HCT116 (cell line): Measurements from ENCODE around the gene FOXK1. TPM values are rescaled to one million over a fixed set of nuclear protein-coding genes. Genes with fewer than 3 reads are reported as not detected.
A peak's percentile ranks its signal among the peaks of the same experiment; 100 is the strongest.
"Not testable (repeated sequence)": the region's sequence is repeated elsewhere in the genome, so short reads cannot be mapped to it uniquely, and the experiment has no call there.

Source experiments
- ATAC-seq: fragments of 200-7000 bp; cut with Tn5 transposase; 2 replicates; pipeline ENCODE4 v1.9.1; 2020; ENCODE audit warnings: mild to moderate bottlenecking, moderate library complexity
- BruUV-seq: library from RNA; stranded (reverse); fragments of 400-500 nt; replicated peaks from 2 replicates; lab custom pipeline; 2021; lab: Mats Ljungman, UMichigan
- CTCF ChIA-PET: fragments of 300-600 bp; sonication (Branson Sonifier 250); formaldehyde crosslinking; loops from one replicate; lab custom pipeline; 2021; ENCODE audit warnings: antibody characterized with exemption; lab: Charles Lee
- POLR2A ChIA-PET: fragments of 300-600, 350-600 bp; sonication (Branson Sonifier 250); formaldehyde crosslinking; loops from one replicate; lab custom pipeline; 2021; ENCODE audit warnings: antibody characterized with exemption; lab: Charles Lee
- RAD21 ChIA-PET, 2 experiments: fragments of 300-600 bp; sonication (Branson Sonifier 250); formaldehyde crosslinking; loops; one replicate each; lab custom pipeline; 2023; ENCODE audit warnings: low total read pairs in 2 of 2; ENCODE audit not compliant: uncharacterized antibody in 2 of 2, unreplicated experiment in 2 of 2, low non-redundant PET in 1 of 2; lab: Charles Lee
- DNase-seq: peaks from one replicate; pipeline ENCODE4 v3.0.0-alpha.2; 2010; ENCODE audit warnings: low read depth, low spot score
- H2AFZ ChIP-seq: fragments of 200-600 bp; shearing (Covaris generic), sonication (generic); 2 replicates; pipeline ENCODE4 v1.6.1; 2017; ENCODE audit warnings: low read depth, mixed run types, mixed read lengths, antibody characterized with exemption, low read length; ENCODE audit not compliant: poor library complexity, severe bottlenecking
- H3K27ac ChIP-seq: 2 replicates; pipeline ENCODE4 v1.5.1; 2012; ENCODE audit warnings: low read depth, low read length
- H3K27me3 ChIP-seq: fragments of 200-600 bp; sonication (generic); 2 replicates; pipeline ENCODE4 v1.6.1; 2016; ENCODE audit warnings: mixed run types, low read length, mixed read lengths; ENCODE audit not compliant: insufficient read depth
- H3K36me3 ChIP-seq, 2 experiments: fragments of 200-500 bp in 1 of 2; fragments of 200-600 bp in 1 of 2; sonication (Bioruptor generic) in 1 of 2; sonication (generic) in 1 of 2; 2 replicates each; pipeline versions ENCODE4 v1.5.1 to v1.6.1; 2014 to 2016; ENCODE audit warnings: low read length in 2 of 2, inconsistent platforms in 1 of 2, mixed read lengths in 1 of 2, mixed run types in 1 of 2; ENCODE audit not compliant: insufficient read depth in 2 of 2, control insufficient read depth in 1 of 2
- H3K4me1 ChIP-seq, 2 experiments: fragments of 200-600 bp in 1 of 2; sonication (generic) in 1 of 2; 2 replicates each; pipeline versions ENCODE4 v1.5.1 to v1.6.1; 2012 to 2017; ENCODE audit warnings: low read length in 2 of 2, inconsistent platforms in 1 of 2, mild to moderate bottlenecking in 1 of 2, mixed read lengths in 1 of 2, mixed run types in 1 of 2, moderate library complexity in 1 of 2; ENCODE audit not compliant: insufficient read depth in 2 of 2, control insufficient read depth in 1 of 2
- H3K4me2 ChIP-seq: fragments of 200-600 bp; sonication (generic); 2 replicates; pipeline ENCODE4 v1.6.1; 2017; ENCODE audit warnings: mixed run types, low read length, mixed read lengths
- H3K4me3 ChIP-seq, 2 experiments: fragments of 200-600 bp in 1 of 2; sonication (generic) in 1 of 2; replicated peaks in 1 of 2; 2 replicates each; pipeline ENCODE4 v1.5.1; 2011 to 2016; ENCODE audit warnings: low read length in 2 of 2, control low read depth in 1 of 2, low read depth in 1 of 2, mild to moderate bottlenecking in 1 of 2, mixed read lengths in 1 of 2, mixed run types in 1 of 2
- H3K79me2 ChIP-seq: fragments of 200-600 bp; sonication (generic); 2 replicates; pipeline ENCODE4 v1.6.1; 2017; ENCODE audit warnings: mild to moderate bottlenecking, mixed run types, low read length, moderate library complexity, mixed read lengths; ENCODE audit not compliant: insufficient read depth
- H3K9ac ChIP-seq: fragments of 200-600 bp; sonication (generic); 2 replicates; pipeline ENCODE4 v1.6.1; 2016; ENCODE audit warnings: low read length, mixed read lengths
- H3K9me2 ChIP-seq: fragments of 200-600 bp; sonication (generic), shearing (Covaris generic); 2 replicates; pipeline ENCODE4 v1.6.1; 2017; ENCODE audit warnings: mixed run types, mild to moderate bottlenecking, moderate library complexity; ENCODE audit not compliant: insufficient read depth
- H3K9me3 ChIP-seq, 2 experiments: fragments of 200-500 bp in 1 of 2; fragments of 200-600 bp in 1 of 2; sonication (Bioruptor generic) in 1 of 2; sonication (generic) in 1 of 2; 2 replicates each; pipeline ENCODE4 v1.6.1; 2014 to 2017; ENCODE audit warnings: low read length in 2 of 2, mixed read lengths in 2 of 2, inconsistent platforms in 1 of 2, low read depth in 1 of 2, mild to moderate bottlenecking in 1 of 2, mixed run types in 1 of 2, moderate library complexity in 1 of 2; ENCODE audit not compliant: control insufficient read depth in 1 of 2, insufficient read depth in 1 of 2
- H4K20me1 ChIP-seq: fragments of 200-600 bp; sonication (generic), shearing (Covaris generic); 2 replicates; pipeline ENCODE4 v1.6.1; 2017; ENCODE audit warnings: mixed run types, mild to moderate bottlenecking, moderate library complexity; ENCODE audit not compliant: insufficient read depth
- intact Hi-C: fragments of 100-400 bp; cut with micrococcal nuclease; formaldehyde crosslinking; loops from 2 replicates; pipeline ENCODE4 v1.10.0; 2022
- total RNA-seq: library from RNA; stranded (reverse); gene quantifications from one replicate; pipeline ENCODE4 v1.2.1, GENCODE V29; 2021; ENCODE audit not compliant: unreplicated experiment
- TF ChIP-seq, protein P1 (sequence below), 3 experiments: fragments of 200-600 bp in 1 of 3; sonication (generic) in 1 of 3; IDR thresholded peaks in 2 of 3; conservative IDR thresholded peaks in 1 of 3; 2 replicates each; pipeline ENCODE4 v1.5.1; 2012 to 2017; ENCODE audit warnings: low read depth in 2 of 3, low read length in 2 of 3, antibody characterized with exemption in 1 of 3, borderline replicate concordance in 1 of 3, control low read depth in 1 of 3, mild to moderate bottlenecking in 1 of 3, mixed read lengths in 1 of 3, mixed run types in 1 of 3, moderate library complexity in 1 of 3; ENCODE audit not compliant: insufficient read depth in 1 of 3

The FOXK1 gene
- total RNA-seq, 1 experiment from 2014 or later: 60.5 TPM

DNA sequence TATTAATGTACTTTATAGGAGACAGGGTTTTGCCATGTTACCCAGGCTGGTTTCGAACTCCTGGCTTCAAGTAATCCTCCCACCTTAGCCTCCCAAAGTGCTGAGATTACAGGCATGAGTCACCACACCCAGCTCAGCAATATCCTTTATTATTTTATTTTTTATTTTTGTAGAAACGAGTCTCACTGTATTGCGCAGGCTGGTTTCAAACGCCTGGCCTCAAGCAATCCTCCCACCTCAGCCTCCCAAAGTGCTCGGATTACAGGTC is 39.0 kb upstream of the FOXK1 start:
- H3K79me2 ChIP-seq, ATAC-seq, H3K9ac ChIP-seq, H3K9me3 ChIP-seq, H3K27ac ChIP-seq, H3K36me3 ChIP-seq, H3K27me3 ChIP-seq, DNase-seq, BruUV-seq, RAD21 ChIA-PET, H4K20me1 ChIP-seq, H2AFZ ChIP-seq, POLR2A ChIA-PET, intact Hi-C loops, H3K9me2 ChIP-seq: not testable (repeated sequence)
- CTCF ChIA-PET: interaction anchor here (2.6 kb wide), 1 partner anchor 12 kb away, joined by 16 read pairs; no protein-coding TSS in a partner anchor
- Histone ChIP-seq H3K4me1 (peaks cover 5 to 24% of the 10 kb centered on the region in 2 experiments; a peak in 3 of 4 replicates), H3K4me2 (peak overlapping the region; percentile 98), H3K4me3 (peak overlapping the region; percentile 63 to 65; a peak in 2 of 4 replicates)

DNA sequence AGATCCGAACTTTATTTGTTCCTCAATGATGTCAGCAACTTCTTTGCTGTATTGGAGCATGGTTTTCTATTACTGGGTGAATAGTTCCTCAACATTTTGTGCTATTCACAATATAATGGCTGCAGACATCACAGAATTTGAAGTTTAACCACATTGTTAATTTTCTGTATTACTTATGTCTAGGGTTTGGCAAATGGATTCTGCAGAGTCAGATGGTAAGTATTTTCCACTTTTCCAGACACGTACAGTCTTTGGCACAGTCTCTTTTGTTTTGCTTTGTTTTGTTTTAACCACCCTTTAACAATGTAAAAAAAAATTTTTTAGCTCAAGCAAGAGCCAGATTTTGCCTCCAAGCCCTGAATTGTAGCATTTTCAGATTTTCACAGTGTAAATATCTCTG is 36.8 kb upstream of the FOXK1 start:
- Histone ChIP-seq H3K36me3 (no peaks in the 10 kb centered on the region), H3K9me2 (no peaks in the 10 kb centered on the region), H2AFZ (no peak overlapping the region), H3K4me1 (peaks cover 5 to 24% of the 10 kb centered on the region in 2 experiments; a peak in 3 of 4 replicates), H3K79me2 (no peaks in the 10 kb centered on the region), H3K9me3 (no peaks in the 10 kb centered on the region; a peak in 1 of 4 replicates), H3K4me2 (no peak overlapping the region), H3K9ac (no peak overlapping the region), H4K20me1 (no peaks in the 10 kb centered on the region), H3K27me3 (no peaks in the 10 kb centered on the region), H3K27ac (no peak overlapping the region), H3K4me3 (no peak overlapping the region)
- CTCF ChIA-PET: no interaction called here
- intact Hi-C loops: no loop called here
- POLR2A ChIA-PET: no interaction called here
- ATAC-seq (no peak), DNase-seq (no peak)
- BruUV-seq: no TSS peak
- RAD21 ChIA-PET: no interaction called here
- TF ChIP-seq, protein P1, sequence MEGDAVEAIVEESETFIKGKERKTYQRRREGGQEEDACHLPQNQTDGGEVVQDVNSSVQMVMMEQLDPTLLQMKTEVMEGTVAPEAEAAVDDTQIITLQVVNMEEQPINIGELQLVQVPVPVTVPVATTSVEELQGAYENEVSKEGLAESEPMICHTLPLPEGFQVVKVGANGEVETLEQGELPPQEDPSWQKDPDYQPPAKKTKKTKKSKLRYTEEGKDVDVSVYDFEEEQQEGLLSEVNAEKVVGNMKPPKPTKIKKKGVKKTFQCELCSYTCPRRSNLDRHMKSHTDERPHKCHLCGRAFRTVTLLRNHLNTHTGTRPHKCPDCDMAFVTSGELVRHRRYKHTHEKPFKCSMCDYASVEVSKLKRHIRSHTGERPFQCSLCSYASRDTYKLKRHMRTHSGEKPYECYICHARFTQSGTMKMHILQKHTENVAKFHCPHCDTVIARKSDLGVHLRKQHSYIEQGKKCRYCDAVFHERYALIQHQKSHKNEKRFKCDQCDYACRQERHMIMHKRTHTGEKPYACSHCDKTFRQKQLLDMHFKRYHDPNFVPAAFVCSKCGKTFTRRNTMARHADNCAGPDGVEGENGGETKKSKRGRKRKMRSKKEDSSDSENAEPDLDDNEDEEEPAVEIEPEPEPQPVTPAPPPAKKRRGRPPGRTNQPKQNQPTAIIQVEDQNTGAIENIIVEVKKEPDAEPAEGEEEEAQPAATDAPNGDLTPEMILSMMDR (IDR thresholded peaks at IDR 0.05 in 2 of 3, conservative IDR thresholded peaks at IDR 0.05 in 1 of 3; ENCODE audit: borderline replicate concordance in 1 of 3, insufficient read depth in 1 of 3, low read depth in 2 of 3, low read length in 2 of 3): no peak
